Gastroesophageal sphincter (tissue), 4 donors: ENCODE results near the gene LGALS4. TPM values are rescaled to one million over a fixed set of nuclear protein-coding genes. Genes with fewer than 3 reads are reported as not detected.
"Not testable (repeated sequence)": the region's sequence is repeated elsewhere in the genome, so short reads cannot be mapped to it uniquely, and the experiment has no call there.

Experiments used
- ATAC-seq: fragments of 150-250 bp; one replicate; pipeline ENCODE4 v1.9.1; 2016; ENCODE audit warnings: mild to moderate bottlenecking, moderate library complexity
- H3K27ac ChIP-seq, 4 donors: fragments of 200-600 bp; sonication (generic) in 3 of 4; 1 replicate in 3 of 4; 2 replicates in 1 of 4; pipeline ENCODE4 v1.5.1; 2016 to 2019
- H3K27me3 ChIP-seq: fragments of 200-600 bp; sonication (generic); one replicate; pipeline ENCODE4 v1.5.1; 2019
- H3K36me3 ChIP-seq, 2 donors: fragments of 200-600 bp; sonication (generic); one replicate each; pipeline ENCODE4 v1.5.1; 2019; ENCODE audit warnings: control low read depth in 1 of 2
- H3K4me1 ChIP-seq, 3 donors: fragments of 200-600 bp; sonication (generic); 1 replicate in 2 of 3; 2 replicates in 1 of 3; pipeline ENCODE4 v1.5.1; 2016 to 2019; ENCODE audit warnings: control low read depth in 2 of 3
- H3K4me3 ChIP-seq, 2 donors: fragments of 200-600 bp; sonication (generic); one replicate each; pipeline ENCODE4 v1.5.1; 2019; ENCODE audit warnings: mild to moderate bottlenecking in 1 of 2, moderate library complexity in 1 of 2
- H3K9me3 ChIP-seq, 3 donors: fragments of 200-600 bp; sonication (generic); one replicate each; pipeline ENCODE4 v1.5.1; 2017 to 2019; ENCODE audit warnings: control low read depth in 2 of 3
- EP300 ChIP-seq: sonication (generic); formaldehyde crosslinking; IDR thresholded peaks from one replicate; pipeline ENCODE4 v1.6.1; 2017; ENCODE audit warnings: antibody characterized with exemption, mild to moderate bottlenecking
- POLR2A ChIP-seq, 2 donors: fragments of 450-650 bp; IDR thresholded peaks; one replicate each; pipeline ENCODE4 v1.6.1; 2017; ENCODE audit warnings: antibody characterized with exemption in 2 of 2, mild to moderate bottlenecking in 2 of 2, moderate library complexity in 1 of 2
- POLR2AphosphoS5 ChIP-seq: sonication (generic); formaldehyde crosslinking; IDR thresholded peaks from one replicate; pipeline ENCODE4 v1.6.1; 2017; ENCODE audit warnings: antibody characterized with exemption
- WGBS, 2 donors: methylation state at CpG; one replicate each; pipeline ENCODE4 v1.1.5; 2018; ENCODE audit warnings: low coverage in 1 of 2; 5-methylcytosine and 5-hydroxymethylcytosine counted together
- total RNA-seq, 4 donors: library from RNA; depleted of rRNA; stranded (reverse); fragments of >200 nt; gene quantifications; one replicate each; pipeline ENCODE4 v1.1.0, GENCODE V29; 2016
- TF ChIP-seq, protein P1 (sequence below), 4 experiments: fragments of 200-600 bp in 2 of 4; fragments of 450-650 bp in 2 of 4; sonication (generic) in 1 of 4; IDR thresholded peaks; one replicate each; pipeline ENCODE4 v1.5.1; 2017 to 2019; ENCODE audit warnings: antibody characterized with exemption in 4 of 4, mild to moderate bottlenecking in 2 of 4, moderate library complexity in 2 of 4

The LGALS4 gene
- total RNA-seq, 4 donors from 2014 or later, result 0.27 to 1.6 (median 1.1) TPM; not detected in 1

- no peak for ATAC-seq
- no peak overlapping the region for H3K27ac ChIP-seq
- H3K9me3 ChIP-seq, result no peaks in the 10 kb centered on the region
- peaks cover 0 to 7% (median 2%) of the 10 kb centered on the region in 3 donors for H3K4me1 ChIP-seq
- no peaks in the 10 kb centered on the region for H3K27me3 ChIP-seq
- H3K4me3 ChIP-seq, result no peak overlapping the region
- no peaks in the 10 kb centered on the region for H3K36me3 ChIP-seq
- 81 to 85% methylated on average over 3 to 4 of the region's 4 CpGs for WGBS, 2 donors
- no peak for TF ChIP-seq POLR2AphosphoS5
- TF ChIP-seq, protein P1, sequence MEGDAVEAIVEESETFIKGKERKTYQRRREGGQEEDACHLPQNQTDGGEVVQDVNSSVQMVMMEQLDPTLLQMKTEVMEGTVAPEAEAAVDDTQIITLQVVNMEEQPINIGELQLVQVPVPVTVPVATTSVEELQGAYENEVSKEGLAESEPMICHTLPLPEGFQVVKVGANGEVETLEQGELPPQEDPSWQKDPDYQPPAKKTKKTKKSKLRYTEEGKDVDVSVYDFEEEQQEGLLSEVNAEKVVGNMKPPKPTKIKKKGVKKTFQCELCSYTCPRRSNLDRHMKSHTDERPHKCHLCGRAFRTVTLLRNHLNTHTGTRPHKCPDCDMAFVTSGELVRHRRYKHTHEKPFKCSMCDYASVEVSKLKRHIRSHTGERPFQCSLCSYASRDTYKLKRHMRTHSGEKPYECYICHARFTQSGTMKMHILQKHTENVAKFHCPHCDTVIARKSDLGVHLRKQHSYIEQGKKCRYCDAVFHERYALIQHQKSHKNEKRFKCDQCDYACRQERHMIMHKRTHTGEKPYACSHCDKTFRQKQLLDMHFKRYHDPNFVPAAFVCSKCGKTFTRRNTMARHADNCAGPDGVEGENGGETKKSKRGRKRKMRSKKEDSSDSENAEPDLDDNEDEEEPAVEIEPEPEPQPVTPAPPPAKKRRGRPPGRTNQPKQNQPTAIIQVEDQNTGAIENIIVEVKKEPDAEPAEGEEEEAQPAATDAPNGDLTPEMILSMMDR (IDR thresholded peaks at IDR 0.05), result no peak
- no peak for TF ChIP-seq POLR2A (IDR thresholded peaks at IDR 0.05)
- no peak for TF ChIP-seq EP300
These were observed 17.2 kb downstream of the LGALS4 start for GRCh38 chr19:38795549-38795948.

GRCh38 chr19:38793671-38794070, 19.1 kb downstream of the LGALS4 start:
- no peaks in the 10 kb centered on the region for H3K36me3 ChIP-seq
- peaks cover 0 to 7% (median 2%) of the 10 kb centered on the region in 3 donors for H3K4me1 ChIP-seq
- H3K27me3 ChIP-seq, result no peaks in the 10 kb centered on the region
- WGBS, 2 donors, result 88 to 89% methylated on average over 4 of the region's 5 CpGs
- no peaks in the 10 kb centered on the region for H3K9me3 ChIP-seq
- TF ChIP-seq, protein P1 (IDR thresholded peaks at IDR 0.05), result no peak
- TF ChIP-seq POLR2A (IDR thresholded peaks at IDR 0.05) (no peak), EP300 (no peak), POLR2AphosphoS5 (no peak)
- H3K4me3 ChIP-seq, result no peak overlapping the region
- no peak for ATAC-seq
- H3K27ac ChIP-seq, result no peak overlapping the region

GRCh38 chr19:38793177-38793576, 19.6 kb downstream of the LGALS4 start:
- Histone ChIP-seq H3K9me3 (no peaks in the 10 kb centered on the region), H3K27ac (no peak overlapping the region), H3K4me3 (no peak overlapping the region), H3K36me3 (no peaks in the 10 kb centered on the region), H3K27me3 (no peaks in the 10 kb centered on the region), H3K4me1 (peaks cover 0 to 7% (median 2%) of the 10 kb centered on the region in 3 donors)
- TF ChIP-seq EP300 (no peak), POLR2A (IDR thresholded peaks at IDR 0.05) (no peak), POLR2AphosphoS5 (no peak)
- TF ChIP-seq, protein P1 (IDR thresholded peaks at IDR 0.05), result no peak
- WGBS, 2 donors, result 56 to 68% methylated on average over 7 to 8 of the region's 8 CpGs
- no peak for ATAC-seq

GRCh38 chr19:38792250-38793111, 20.3 kb downstream of the LGALS4 start:
- Histone ChIP-seq H3K4me3 (peak overlapping the region in 1 of 2 donors; percentile 37), H3K4me1 (peaks cover 0 to 7% (median 2%) of the 10 kb centered on the region in 3 donors), H3K36me3 (no peaks in the 10 kb centered on the region), H3K27me3 (no peaks in the 10 kb centered on the region), H3K27ac (peak overlapping the region in 1 of 4 donors; percentile 25), H3K9me3 (no peaks in the 10 kb centered on the region)
- WGBS, 2 donors, result 60% methylated on average over 1 of the region's 71 CpGs; no CpG with 5 or more reads in 1 of the 2 donors
- TF ChIP-seq, protein P1 (IDR thresholded peaks at IDR 0.05), result peak in 3 of 4 experiments; percentile 17 to 21 (median 21)
- TF ChIP-seq POLR2AphosphoS5, result no peak
- no peak for ATAC-seq

- not testable (repeated sequence) for H3K27ac ChIP-seq, H3K9me3 ChIP-seq, H3K4me1 ChIP-seq, H3K36me3 ChIP-seq, H3K27me3 ChIP-seq
- ATAC-seq, result peak; percentile 86
- H3K4me3 ChIP-seq, result peak overlapping the region; percentile 25 to 28
- WGBS, 2 donors, result no CpG with 5 or more reads among the region's 40 CpGs
These were observed 21.2 kb downstream of the LGALS4 start for GRCh38 chr19:38791451-38792064.

DNA sequence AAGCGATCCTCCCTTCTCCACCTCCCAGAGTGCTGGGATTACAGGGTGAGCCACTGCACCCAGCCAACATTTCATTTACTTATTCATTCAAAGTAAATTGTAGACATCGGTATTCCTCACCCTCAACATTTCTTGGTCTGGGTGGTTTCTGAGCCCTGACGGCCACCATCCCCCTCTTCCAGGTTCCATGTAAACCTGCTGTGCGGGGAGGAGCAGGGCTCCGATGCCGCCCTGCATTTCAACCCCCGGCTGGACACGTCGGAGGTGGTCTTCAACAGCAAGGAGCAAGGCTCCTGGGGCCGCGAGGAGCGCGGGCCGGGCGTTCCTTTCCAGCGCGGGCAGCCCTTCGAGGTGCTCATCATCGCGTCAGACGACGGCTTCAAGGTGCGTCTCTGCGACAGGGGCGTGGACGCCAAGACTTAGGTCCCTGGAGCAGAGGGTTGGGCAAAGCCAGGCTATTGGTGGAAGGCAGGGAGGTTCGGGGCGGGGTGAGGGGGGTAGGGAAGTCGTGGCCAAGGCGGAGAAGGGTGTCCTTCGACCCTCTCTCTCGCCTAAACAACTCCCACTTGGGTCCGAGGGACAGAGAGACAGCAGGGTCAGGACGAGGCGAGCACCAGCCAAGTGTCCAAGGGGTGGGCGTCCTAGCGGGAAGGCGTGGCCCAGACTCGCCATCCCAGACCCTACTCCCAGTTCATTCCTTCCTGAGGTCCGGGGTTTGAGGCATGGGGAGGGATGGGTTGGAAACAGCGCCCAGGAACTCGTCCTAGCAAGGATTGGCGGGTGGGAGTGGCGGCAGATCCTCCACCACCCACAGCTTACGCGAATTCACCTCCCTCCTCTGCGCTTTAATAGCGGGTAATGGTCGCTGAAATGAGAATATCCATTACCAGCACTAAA, 22.0 kb downstream of the LGALS4 start:
- H3K4me3 ChIP-seq, result peak overlapping the region; percentile 25 to 28
- not testable (repeated sequence) for ATAC-seq, H3K27ac ChIP-seq, H3K9me3 ChIP-seq, H3K4me1 ChIP-seq, H3K36me3 ChIP-seq, H3K27me3 ChIP-seq
- 20% methylated on average over 1 of the region's 49 CpGs; no CpG with 5 or more reads in 1 of the 2 donors for WGBS, 2 donors
